Measurements from ENCODE around the gene ESRRA. TPM values are rescaled to one million over a fixed set of nuclear protein-coding genes. Genes with fewer than 3 reads are reported as not detected.

Gene ESRRA
- total RNA-seq (2021), result 61.0 and 64.6 TPM in 2 replicates
- Bru-seq, nascent RNA, result percentile 69 among the genes with signal in this experiment
- percentile 73 among the genes with signal in this experiment for BruChase-seq, experiment 1, labeled RNA remaining after a 2-hour chase
- BruChase-seq, experiment 2, labeled RNA remaining after a 6-hour chase, result percentile 88 among the genes with signal in this experiment
- long read RNA-seq, transcript ESRRA-202 (7 exons, 2,283 nt), result minor isoform, 8 of 1,920 reads
- long read RNA-seq, transcript ESRRA-201 (7 exons, 2,215 nt), result major isoform, 42 of 1,920 reads
- long read RNA-seq, partial matches to known transcripts, result 1,864 of 1,920 reads
- long read RNA-seq, other reads (novel, unspliced or antisense), result 2 of 1,920 reads

DNA sequence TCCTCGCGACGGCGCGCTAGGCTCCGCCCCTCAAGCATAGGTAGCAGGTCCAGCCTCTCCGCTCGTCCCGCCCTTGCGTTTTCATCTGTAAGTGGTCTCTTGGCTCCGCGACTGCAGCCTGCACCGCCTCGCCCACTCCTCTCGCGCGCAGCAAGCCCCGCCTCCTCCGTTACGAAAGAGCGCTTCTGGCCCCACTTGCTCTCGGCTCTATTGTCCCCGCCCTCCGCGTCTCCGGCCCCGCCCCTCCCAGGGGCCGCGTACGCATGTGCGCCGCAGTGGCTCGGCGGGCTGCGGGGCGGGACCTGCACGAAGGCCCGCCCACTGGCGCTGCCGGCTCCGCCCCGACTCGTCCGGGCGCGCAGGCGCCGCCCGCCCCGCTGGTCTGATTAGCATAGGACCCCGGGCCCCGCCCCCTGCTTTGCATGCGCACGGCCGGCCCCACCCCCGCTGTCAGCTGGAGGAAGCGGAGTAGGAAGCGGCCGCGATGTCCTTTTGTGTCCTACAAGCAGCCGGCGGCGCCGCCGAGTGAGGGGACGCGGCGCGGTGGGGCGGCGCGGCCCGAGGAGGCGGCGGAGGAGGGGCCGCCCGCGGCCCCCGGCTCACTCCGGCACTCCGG lies at the start of gene ESRRA:
TSS of gene ESRRA (plus strand) at position 450 of the 616 bp plus-strand sequence. CDS start 1,656 bp downstream, outside the sequence.
- ChIA-PET CTCF (interaction anchor here (0.6 to 1.9 kb wide), 14 partner anchors 10 to 1551 kb away, joined by 3 to 20 read pairs (median 4); partner anchors contain the start of genes BAD, PRDX5, SF1 and TRMT112), POLR2A (ENCODE audit: unreplicated experiment) (interaction anchor here (0.7 to 1.2 kb wide), 7 partner anchors 12 to 303 kb away, joined by 3 to 23 read pairs (median 6); partner anchors contain the start of genes PRDX5 and TRMT112)
- Histone ChIP-seq H3K36me3 (ENCODE audit: low read depth) (0 out of 2 replicates have a peak, but pooled peaks cover 5% of the 10 kb centered on the region), H2AFZ (peak within 1 kb of the TSS; percentile 80), H3F3A (ENCODE audit: insufficient read depth, low read depth) (peaks cover 24% of the 10 kb centered on the region; the same call in 1 of the 2 replicates), H3K4me3 (peak within 1 kb of the TSS; percentile 77), H3K9me3 (ENCODE audit: insufficient read depth, low read depth) (no peaks in the 10 kb centered on the region), H3K4me2 (peak within 1 kb of the TSS; percentile 94), H4K20me1 (ENCODE audit: insufficient read depth) (peaks cover 3% of the 10 kb centered on the region), H3K79me2 (ENCODE audit: low read depth) (peaks cover 28% of the 10 kb centered on the region), H3K27me3 (ENCODE audit: insufficient read depth, low read depth) (0 out of 2 replicates have a peak, but pooled peaks cover 7% of the 10 kb centered on the region), H3K27ac (peak within 1 kb of the TSS; percentile 71), H3K4me1 (replicated peaks; ENCODE audit: insufficient read depth) (peaks cover 27% of the 10 kb centered on the region), H3K9me2 (ENCODE audit: insufficient read depth) (no peaks in the 10 kb centered on the region)
- intact Hi-C loops (cut with micrococcal nuclease; ENCODE audit: unreplicated experiment), result loop anchor here (1.0 to 10.0 kb wide), 7 partner anchors 14 to 470 kb away; partner anchors contain the start of genes BAD, COX8A, FKBP2 and MARK2
- no peak for TF ChIP-seq EZH2 (IDR thresholded peaks at IDR 0.05; ENCODE audit: low read depth)
- TF ChIP-seq, protein P1, sequence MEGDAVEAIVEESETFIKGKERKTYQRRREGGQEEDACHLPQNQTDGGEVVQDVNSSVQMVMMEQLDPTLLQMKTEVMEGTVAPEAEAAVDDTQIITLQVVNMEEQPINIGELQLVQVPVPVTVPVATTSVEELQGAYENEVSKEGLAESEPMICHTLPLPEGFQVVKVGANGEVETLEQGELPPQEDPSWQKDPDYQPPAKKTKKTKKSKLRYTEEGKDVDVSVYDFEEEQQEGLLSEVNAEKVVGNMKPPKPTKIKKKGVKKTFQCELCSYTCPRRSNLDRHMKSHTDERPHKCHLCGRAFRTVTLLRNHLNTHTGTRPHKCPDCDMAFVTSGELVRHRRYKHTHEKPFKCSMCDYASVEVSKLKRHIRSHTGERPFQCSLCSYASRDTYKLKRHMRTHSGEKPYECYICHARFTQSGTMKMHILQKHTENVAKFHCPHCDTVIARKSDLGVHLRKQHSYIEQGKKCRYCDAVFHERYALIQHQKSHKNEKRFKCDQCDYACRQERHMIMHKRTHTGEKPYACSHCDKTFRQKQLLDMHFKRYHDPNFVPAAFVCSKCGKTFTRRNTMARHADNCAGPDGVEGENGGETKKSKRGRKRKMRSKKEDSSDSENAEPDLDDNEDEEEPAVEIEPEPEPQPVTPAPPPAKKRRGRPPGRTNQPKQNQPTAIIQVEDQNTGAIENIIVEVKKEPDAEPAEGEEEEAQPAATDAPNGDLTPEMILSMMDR (conservative IDR thresholded peaks at IDR 0.05), result no peak
- DNase-seq, result peak; percentile 96 to 100
- BruUV-seq (replicated peaks), result no TSS peak

DNA sequence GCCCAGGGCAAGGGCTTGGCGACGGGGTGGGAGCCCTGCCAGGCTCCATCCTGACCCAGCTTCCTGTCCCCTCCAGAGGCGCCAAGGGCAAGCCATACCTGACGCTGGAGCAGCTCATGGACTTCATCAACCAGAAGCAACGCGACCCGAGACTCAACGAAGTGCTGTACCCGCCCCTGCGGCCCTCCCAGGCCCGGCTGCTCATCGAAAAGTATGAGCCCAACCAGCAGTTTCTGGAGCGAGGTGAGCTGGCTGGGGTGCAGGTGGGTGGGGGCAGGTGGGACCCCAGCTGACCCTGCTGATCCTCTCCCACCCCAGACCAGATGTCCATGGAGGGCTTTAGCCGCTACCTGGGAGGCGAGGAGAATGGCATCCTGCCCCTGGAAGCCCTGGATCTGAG lies 49.0 kb upstream of the ESRRA start:
- DNase-seq, result peak in 1 of 2 experiments; percentile 27
- TF ChIP-seq EZH2 (IDR thresholded peaks at IDR 0.05; ENCODE audit: low read depth), result no peak
- TF ChIP-seq, protein P1 (conservative IDR thresholded peaks at IDR 0.05), result no peak
- Histone ChIP-seq H3K4me3 (no peak overlapping the region), H3K9me2 (ENCODE audit: insufficient read depth) (no peaks in the 10 kb centered on the region), H2AFZ (no peak overlapping the region), H3K4me2 (no peak overlapping the region), H3K36me3 (ENCODE audit: low read depth) (0 out of 2 replicates have a peak, but pooled peaks cover 5% of the 10 kb centered on the region), H3K9me3 (ENCODE audit: insufficient read depth, low read depth) (no peaks in the 10 kb centered on the region), H3K27ac (no peak overlapping the region), H3K4me1 (replicated peaks; ENCODE audit: insufficient read depth) (no peaks in the 10 kb centered on the region), H3K79me2 (ENCODE audit: low read depth) (peaks cover 14% of the 10 kb centered on the region), H3K27me3 (ENCODE audit: insufficient read depth, low read depth) (no peaks in the 10 kb centered on the region), H4K20me1 (ENCODE audit: insufficient read depth) (peaks cover 9% of the 10 kb centered on the region; the same call in 1 of the 2 replicates), H3F3A (ENCODE audit: insufficient read depth, low read depth) (peaks cover 19% of the 10 kb centered on the region; the same call in 1 of the 2 replicates)
- POLR2A ChIA-PET (ENCODE audit: unreplicated experiment), result no interaction called here
- intact Hi-C loops (cut with micrococcal nuclease; ENCODE audit: unreplicated experiment), result no loop called here
- CTCF ChIA-PET, result interaction anchor here (0.5 kb wide), 1 partner anchor 489 kb away, joined by 4 read pairs; no protein-coding TSS in a partner anchor
- BruUV-seq (replicated peaks), result no TSS peak

DNA sequence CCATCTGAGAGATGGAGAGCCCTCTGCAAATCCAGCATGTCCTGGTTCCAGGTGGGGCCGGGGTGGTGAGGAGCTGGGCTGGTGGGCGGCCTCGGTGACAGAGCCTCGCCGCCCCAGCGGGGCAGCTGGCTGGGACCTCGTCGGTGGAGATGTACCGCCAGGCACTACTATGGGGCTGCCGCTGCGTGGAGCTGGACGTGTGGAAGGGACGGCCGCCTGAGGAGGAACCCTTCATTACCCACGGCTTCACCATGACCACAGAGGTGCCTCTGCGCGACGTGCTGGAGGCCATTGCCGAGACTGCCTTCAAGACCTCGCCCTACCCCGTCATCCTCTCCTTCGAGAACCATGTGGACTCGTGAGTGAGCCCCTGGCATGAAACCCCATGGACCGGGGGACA lies 47.0 kb upstream of the ESRRA start:
- no TSS peak for BruUV-seq (replicated peaks)
- intact Hi-C loops (cut with micrococcal nuclease; ENCODE audit: unreplicated experiment), result no loop called here
- H3K4me1 ChIP-seq (replicated peaks; ENCODE audit: insufficient read depth), result no peaks in the 10 kb centered on the region
- H3K9me2 ChIP-seq (ENCODE audit: insufficient read depth), result no peaks in the 10 kb centered on the region
- no peak overlapping the region for H3K4me2 ChIP-seq
- no peak overlapping the region for H3K4me3 ChIP-seq
- H3K9me3 ChIP-seq (ENCODE audit: insufficient read depth, low read depth), result no peaks in the 10 kb centered on the region
- peaks cover 6% of the 10 kb centered on the region; the same call in 1 of the 2 replicates for H3F3A ChIP-seq (ENCODE audit: insufficient read depth, low read depth)
- TF ChIP-seq, protein P1 (conservative IDR thresholded peaks at IDR 0.05), result no peak
- no peak for TF ChIP-seq EZH2 (IDR thresholded peaks at IDR 0.05; ENCODE audit: low read depth)
- no peaks in the 10 kb centered on the region for H3K79me2 ChIP-seq (ENCODE audit: low read depth)
- peaks cover 4% of the 10 kb centered on the region; the same call in 1 of the 2 replicates for H4K20me1 ChIP-seq (ENCODE audit: insufficient read depth)
- peaks cover 14% of the 10 kb centered on the region; the same call in 1 of the 2 replicates for H3K36me3 ChIP-seq (ENCODE audit: low read depth)
- H3K27me3 ChIP-seq (ENCODE audit: insufficient read depth, low read depth), result no peaks in the 10 kb centered on the region
- no peak overlapping the region for H2AFZ ChIP-seq
- no peak overlapping the region for H3K27ac ChIP-seq
- DNase-seq, result no peak
- POLR2A ChIA-PET (ENCODE audit: unreplicated experiment), result no interaction called here
- CTCF ChIA-PET, result interaction anchor here (0.6 to 1.1 kb wide), 4 partner anchors 9 to 458 kb away, joined by 5 to 9 read pairs (median 6); no protein-coding TSS in a partner anchor
